ENCODE data around the gene INHBC. TPM values are rescaled to one million over a fixed set of nuclear protein-coding genes. Genes with fewer than 3 reads are reported as not detected.

The INHBC gene
- under 1 TPM in 1 of 2 donors, not detected in 1; under 0.01 TPM for total RNA-seq

GRCh38 chr12:57434517-57435223 lies at the start of gene INHBC:
Gene INHBC (plus strand): TSS chr12:57434784. CDS start chr12:57434887, 103 bp downstream.

GRCh38 chr12:57430931-57431566 lies 3.5 kb upstream of the INHBC start, which contains the start of gene R3HDM2:
Gene R3HDM2 (minus strand): TSS chr12:57431043. CDS start chr12:57310428, 120,615 bp downstream.

GRCh38 chr12:57454566-57455373 lies 20.2 kb downstream of the INHBC start, which contains the start of gene INHBE:
Gene INHBE (plus strand): TSS chr12:57455307. CDS start chr12:57455537, 230 bp downstream.

GRCh38 chr12:57459750-57460467 lies 25.3 kb downstream of the INHBC start, which contains the start of gene GLI1:
Gene GLI1 (plus strand): TSS chr12:57459785. CDS start chr12:57463692, 3,907 bp downstream.

GRCh38 chr12:57479376-57480115 lies 45.0 kb downstream of the INHBC start, which contains the start of gene ARHGAP9:
Gene ARHGAP9 (minus strand): TSS chr12:57479866. CDS start chr12:57479406, 460 bp downstream.

GRCh38 chr12:57487597-57488401 lies 53.2 kb downstream of the INHBC start, which contains the start of gene MARS1:
Gene MARS1 (plus strand): TSS chr12:57488068. CDS start chr12:57488091, 23 bp downstream.

Small RNA genes within 50 kb of the gene (small RNA-seq; reads per million reads assigned to genes)
- gene RNU6-879P: 0 reads per million in 2 donors

Other genes starting within 250 kb of the INHBC start
- gene NXPH4, start 218.0 kb upstream of the INHBC start, total RNA-seq: under 1 TPM in 1 of 2 donors, not detected in 1; 0.33 TPM
- gene SHMT2, start 205.1 kb upstream of the INHBC start, total RNA-seq: 100 to 1,000 TPM; 139 to 254 TPM
- under 1 TPM; 0.33 to 0.69 TPM for gene STAC3, start 183.6 kb upstream of the INHBC start, total RNA-seq
- 10 to 100 TPM; 14.0 to 23.4 TPM for gene R3HDM2, start 3.7 kb upstream of the INHBC start, total RNA-seq
- gene INHBE, start 20.5 kb downstream of the INHBC start, total RNA-seq: not detected
- under 1 TPM in 1 of 2 donors, not detected in 1; 0.33 TPM for gene GLI1, start 25.0 kb downstream of the INHBC start, total RNA-seq
- gene ARHGAP9, start 45.1 kb downstream of the INHBC start, total RNA-seq: not detected
- 100 to 1,000 TPM in 1 of 2 donors, 10 to 100 TPM in 1; 74.7 to 106 TPM for gene MARS1, start 53.3 kb downstream of the INHBC start, total RNA-seq
- 10 to 100 TPM; 17.6 to 19.6 TPM for gene DDIT3, start 85.7 kb downstream of the INHBC start, total RNA-seq
- gene MBD6, start 88.0 kb downstream of the INHBC start, total RNA-seq: 1 to 10 TPM; 6.5 to 8.7 TPM
- gene DCTN2, start 112.4 kb downstream of the INHBC start, total RNA-seq: 100 to 1,000 TPM; 105 to 108 TPM
- under 1 TPM; under 0.01 to 0.34 TPM for gene KIF5A, start 115.3 kb downstream of the INHBC start, total RNA-seq
- gene PIP4K2C, start 156.4 kb downstream of the INHBC start, total RNA-seq: 10 to 100 TPM; 36.6 to 47.8 TPM
- 10 to 100 TPM; 11.7 to 17.6 TPM for gene DTX3, start 170.0 kb downstream of the INHBC start, total RNA-seq
- 1 to 10 TPM; 5.2 to 5.3 TPM for gene ARHGEF25, start 176.7 kb downstream of the INHBC start, total RNA-seq
- gene B4GALNT1, start 198.4 kb downstream of the INHBC start, total RNA-seq: 10 to 100 TPM in 1 of 2 donors, 1 to 10 TPM in 1; 4.7 to 11.7 TPM

All from melanocyte of skin (primary cell).